ENCODE measurements around the gene KCNJ8.
"Not testable (repeated sequence)": the region's sequence is repeated elsewhere in the genome, so short reads cannot be mapped to it uniquely, and the experiment has no call there.

KCNJ8 gene

GRCh38 chr12:21774358-21775132, at the start of gene KCNJ8:
TSS of gene KCNJ8 (minus strand) at chr12:21774706. CDS start at chr12:21773616, 1,090 bp downstream.
- peak; percentile 61 to 79 for DNase-seq

- no peak for DNase-seq
Measured at GRCh38 chr12:21823581-21823980, 49.1 kb upstream of the KCNJ8 start.

GRCh38 chr12:21819678-21820077, 45.2 kb upstream of the KCNJ8 start:
- DNase-seq, result no peak

- DNase-seq, result no peak
Measured at GRCh38 chr12:21819236-21819635, 44.7 kb upstream of the KCNJ8 start.

GRCh38 chr12:21818627-21819026, 44.1 kb upstream of the KCNJ8 start:
- DNase-seq, result no peak

GRCh38 chr12:21815306-21816062, 41.0 kb upstream of the KCNJ8 start:
- DNase-seq, result no peak

GRCh38 chr12:21814814-21815213, 40.3 kb upstream of the KCNJ8 start:
- DNase-seq, result no peak

GRCh38 chr12:21814327-21814726, 39.8 kb upstream of the KCNJ8 start:
- no peak for DNase-seq

GRCh38 chr12:21813751-21814150, 39.2 kb upstream of the KCNJ8 start:
- DNase-seq, result no peak

GRCh38 chr12:21813125-21813524, 38.6 kb upstream of the KCNJ8 start:
- no peak for DNase-seq

GRCh38 chr12:21812340-21812739, 37.8 kb upstream of the KCNJ8 start:
- DNase-seq, result not testable (repeated sequence)

- DNase-seq, result no peak
Measured at GRCh38 chr12:21809100-21809499, 34.6 kb upstream of the KCNJ8 start.

- no peak for DNase-seq
Measured at GRCh38 chr12:21806255-21806654, 31.7 kb upstream of the KCNJ8 start.

GRCh38 chr12:21801522-21802288, 27.2 kb upstream of the KCNJ8 start:
- no peak for DNase-seq

- DNase-seq, result no peak
Measured at GRCh38 chr12:21800011-21800410, 25.5 kb upstream of the KCNJ8 start.

- no peak for DNase-seq
Measured at GRCh38 chr12:21797539-21797938, 23.0 kb upstream of the KCNJ8 start.

GRCh38 chr12:21795648-21796328, 21.3 kb upstream of the KCNJ8 start:
- DNase-seq, result no peak

- not testable (repeated sequence) for DNase-seq
Measured at GRCh38 chr12:21794807-21795595, 20.5 kb upstream of the KCNJ8 start.

GRCh38 chr12:21789687-21790086, 15.2 kb upstream of the KCNJ8 start:
- DNase-seq, result not testable (repeated sequence)

- no peak for DNase-seq
Measured at GRCh38 chr12:21788089-21788983, 13.8 kb upstream of the KCNJ8 start.

- DNase-seq, result no peak
Measured at GRCh38 chr12:21786041-21786531, 11.6 kb upstream of the KCNJ8 start.

Measured in NCI-H524 (cell line).